Activated CD8-positive, alpha-beta memory T cell treated with anti-CD3 and anti-CD28 coated beads for 48 hours (primary cell): ENCODE results near the gene VEPH1.

Experiments used
- DNase-seq, 3 experiments: peaks; one replicate each; pipeline ENCODE4 v3.0.0-alpha.2; 2020; ENCODE audit warnings: low read depth in 2 of 3, low spot score in 2 of 3

Gene VEPH1

DNA sequence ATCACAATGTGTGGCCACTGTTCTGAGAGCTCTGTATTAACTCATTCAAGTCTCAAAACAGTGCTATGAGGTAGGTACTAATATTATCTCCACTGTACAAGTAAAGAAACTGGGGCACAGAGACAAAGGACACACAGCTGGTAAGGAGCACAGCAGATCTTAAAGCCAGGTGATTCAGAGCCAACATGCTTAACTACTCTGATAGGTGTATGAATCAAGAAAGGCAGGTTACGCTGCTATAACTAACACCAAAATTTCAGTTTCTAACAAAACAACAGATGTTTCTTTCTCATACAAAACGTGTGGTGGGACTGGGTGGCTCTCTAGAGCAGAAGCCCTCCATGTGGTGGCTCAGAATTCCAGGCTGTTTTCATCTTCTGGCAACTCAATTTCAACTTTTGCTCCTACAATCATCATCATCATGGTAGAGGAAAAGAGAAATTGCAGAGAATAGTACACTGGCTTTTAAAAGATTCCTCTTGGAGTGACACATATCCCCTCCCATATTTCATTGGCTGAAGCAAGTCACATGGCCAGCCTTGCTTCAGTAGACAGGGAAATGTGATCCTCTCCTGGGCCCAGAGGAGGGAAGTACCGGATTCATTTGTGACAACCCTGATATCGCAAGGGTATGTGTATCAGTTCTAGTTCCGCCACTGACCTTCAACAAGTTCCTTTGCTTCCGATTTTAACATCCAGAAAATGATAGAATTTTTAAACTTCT is 192.7 kb downstream of the VEPH1 start:
- no peak for DNase-seq

- no peak for DNase-seq
These were observed 196.7 kb downstream of the VEPH1 start for GRCh38 chr3:157306502-157306901.

GRCh38 chr3:157305392-157305791 is 197.8 kb downstream of the VEPH1 start:
- no peak for DNase-seq

DNA sequence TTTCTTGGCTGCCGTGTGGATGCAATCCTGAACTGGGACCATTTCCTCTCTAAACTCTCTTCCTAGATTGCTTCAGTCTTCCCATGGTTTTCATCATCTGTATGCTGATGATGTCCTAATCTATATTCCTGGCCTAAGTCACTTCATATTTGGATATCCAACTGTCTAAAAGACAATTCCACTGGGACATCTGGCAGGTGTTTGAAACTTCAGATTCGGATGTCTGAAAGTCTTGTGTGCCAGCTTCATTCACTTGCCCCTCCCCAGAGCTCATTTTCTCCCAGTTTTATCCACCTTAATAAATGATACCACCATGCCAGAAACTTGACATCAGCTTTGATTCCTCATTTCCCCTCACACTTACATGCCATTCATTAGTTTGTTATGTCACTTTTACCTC is 201.5 kb downstream of the VEPH1 start:
- no peak for DNase-seq

- no peak for DNase-seq
These were observed 202.1 kb downstream of the VEPH1 start for GRCh38 chr3:157300981-157301663.

DNA sequence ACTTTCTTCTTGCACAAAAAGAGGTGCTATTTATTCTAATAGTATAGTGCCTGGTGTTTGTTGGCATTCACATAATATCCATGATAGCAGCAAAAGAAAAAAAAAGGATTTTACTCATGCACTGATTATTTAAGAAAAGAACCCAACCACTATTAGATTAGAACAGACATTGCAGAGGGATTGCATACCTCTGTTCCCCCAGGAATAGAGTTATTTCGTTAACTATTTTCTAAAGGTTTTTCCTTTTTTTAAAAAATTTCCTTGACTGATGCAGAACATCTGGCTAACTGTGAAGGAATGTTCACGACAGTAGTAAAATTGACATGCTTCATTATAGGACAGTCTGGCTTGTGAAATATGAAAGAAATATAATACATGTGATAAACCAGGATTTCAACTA is 203.1 kb downstream of the VEPH1 start:
- DNase-seq: no peak

DNA sequence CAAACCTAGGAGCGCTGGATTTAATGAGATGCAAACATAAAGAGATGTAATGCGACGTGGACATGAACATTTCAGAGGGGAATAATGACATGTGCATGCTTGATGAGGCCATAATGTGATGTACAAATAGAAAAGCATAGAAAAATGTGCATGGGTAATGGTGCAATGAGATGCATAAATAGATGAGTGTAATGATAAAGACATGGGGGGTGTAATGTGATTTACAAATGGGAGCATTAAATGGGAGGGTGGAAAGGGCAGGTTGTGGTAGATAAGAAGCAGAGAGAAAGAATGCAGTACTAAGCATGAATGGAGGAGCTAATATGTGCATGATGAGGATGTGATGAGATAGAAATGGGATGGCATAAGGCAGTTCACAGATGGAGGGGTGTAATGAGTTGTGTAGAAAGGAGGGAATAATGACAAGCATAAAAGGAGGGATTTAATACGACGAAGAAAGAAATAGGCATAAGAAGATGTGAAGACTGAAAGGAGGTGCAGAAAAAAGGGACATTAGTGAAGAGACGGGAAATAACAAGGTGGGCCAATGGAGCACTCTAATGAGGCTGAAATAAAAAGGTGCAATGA is 205.8 kb downstream of the VEPH1 start:
- no peak for DNase-seq

- no peak for DNase-seq
These were observed 208.3 kb downstream of the VEPH1 start for GRCh38 chr3:157294953-157295352.

DNA sequence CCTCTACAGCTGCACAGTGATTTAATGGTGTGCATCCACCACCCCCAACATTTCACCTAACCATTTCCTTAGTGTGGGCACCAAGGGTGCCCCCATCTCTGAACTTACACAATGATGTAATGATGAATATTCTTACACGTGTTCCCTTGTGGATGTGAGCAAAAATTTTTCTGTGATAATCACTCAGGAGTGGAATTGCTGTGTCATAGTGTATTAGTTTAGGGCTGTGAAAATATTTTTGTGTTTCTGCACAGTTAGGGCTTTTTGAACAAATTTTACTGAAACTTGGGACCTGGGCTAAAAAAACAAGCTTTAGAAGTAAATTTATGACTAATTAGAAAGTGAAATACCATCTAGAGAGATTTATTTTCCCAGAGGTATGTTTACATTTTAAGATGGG is 208.7 kb downstream of the VEPH1 start:
- DNase-seq: no peak

GRCh38 chr3:157290766-157291165 is 212.4 kb downstream of the VEPH1 start:
- no peak for DNase-seq

DNA sequence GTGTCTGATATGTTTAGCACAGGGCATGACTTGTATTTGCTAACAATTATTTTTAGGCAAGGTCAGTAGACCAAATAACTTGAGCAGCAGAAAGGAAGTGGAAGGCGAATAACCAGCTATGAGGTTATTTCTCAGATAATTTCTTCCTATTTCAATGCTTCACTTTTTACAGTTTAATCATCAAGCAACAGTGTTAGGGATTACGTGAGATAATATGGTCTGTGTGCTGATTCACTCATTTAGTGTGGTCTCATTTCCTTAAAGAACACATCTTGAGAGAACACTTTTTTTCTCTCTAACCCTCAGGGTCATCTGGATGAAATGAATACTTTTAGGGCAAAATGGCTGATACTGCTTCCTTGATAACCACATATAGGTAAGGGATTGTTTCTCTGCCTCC is 217.2 kb downstream of the VEPH1 start:
- DNase-seq: no peak

DNA sequence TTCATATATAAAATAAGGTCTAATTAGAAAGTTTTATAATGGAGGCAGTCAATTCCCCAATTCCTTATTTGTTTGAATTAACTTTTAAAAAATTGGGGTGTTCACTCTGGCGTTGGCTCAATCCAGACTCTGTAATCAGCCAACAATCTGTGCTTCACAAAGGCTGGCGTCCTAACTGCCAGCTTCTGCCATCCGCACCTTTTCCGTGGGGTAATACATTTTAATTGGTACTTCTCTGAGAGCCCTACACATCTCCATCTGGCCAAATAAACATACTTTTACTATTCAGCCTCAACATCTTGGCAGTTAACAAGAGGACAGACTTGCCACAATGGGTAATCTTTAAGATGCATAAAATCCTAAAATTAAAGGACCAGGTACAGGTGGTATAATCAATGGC is 218.1 kb downstream of the VEPH1 start:
- no peak for DNase-seq

- DNase-seq: no peak
These were observed 218.5 kb downstream of the VEPH1 start for GRCh38 chr3:157284688-157285087.

GRCh38 chr3:157282261-157283191 is 220.7 kb downstream of the VEPH1 start:
- no peak for DNase-seq

DNA sequence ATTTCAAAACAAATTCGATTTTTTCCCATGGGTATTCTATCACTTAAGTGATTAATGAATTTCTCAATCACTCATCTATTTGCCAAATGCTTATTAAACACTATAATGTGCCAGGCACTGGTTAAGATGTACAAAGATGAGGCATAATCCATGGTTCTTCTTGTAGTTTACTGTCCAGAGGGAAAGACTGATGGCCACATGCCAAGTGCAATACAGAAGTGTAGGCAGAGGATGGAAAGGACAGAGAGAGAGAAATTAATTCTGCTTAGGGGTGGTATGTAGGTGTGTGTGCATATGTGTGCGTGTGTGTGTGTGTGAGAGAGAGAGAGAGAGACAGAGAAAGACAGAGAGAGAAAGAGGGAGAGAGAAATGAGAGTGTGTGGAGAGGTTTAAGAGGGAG is 222.4 kb downstream of the VEPH1 start:
- DNase-seq: no peak

DNA sequence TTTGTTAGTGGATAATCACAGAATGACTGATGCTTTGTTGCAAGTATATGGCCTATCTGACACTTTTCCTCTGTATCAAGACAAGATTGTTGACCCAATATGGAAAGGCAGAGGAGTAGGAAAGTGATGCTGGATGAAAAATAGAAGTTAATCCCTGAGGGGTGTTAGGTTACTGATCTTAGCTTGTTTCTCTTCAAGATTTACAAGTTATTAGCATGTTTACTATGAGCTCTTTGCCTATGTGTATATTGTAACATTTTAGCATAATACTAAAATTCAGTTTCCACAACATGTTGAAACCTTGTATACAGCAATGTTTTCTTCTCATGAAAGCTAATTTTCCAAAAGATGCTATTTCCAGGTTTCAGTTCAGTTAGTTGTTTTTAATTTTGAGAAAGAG is 222.9 kb downstream of the VEPH1 start:
- no peak for DNase-seq

GRCh38 chr3:157279237-157279636 is 224.0 kb downstream of the VEPH1 start:
- no peak for DNase-seq

DNA sequence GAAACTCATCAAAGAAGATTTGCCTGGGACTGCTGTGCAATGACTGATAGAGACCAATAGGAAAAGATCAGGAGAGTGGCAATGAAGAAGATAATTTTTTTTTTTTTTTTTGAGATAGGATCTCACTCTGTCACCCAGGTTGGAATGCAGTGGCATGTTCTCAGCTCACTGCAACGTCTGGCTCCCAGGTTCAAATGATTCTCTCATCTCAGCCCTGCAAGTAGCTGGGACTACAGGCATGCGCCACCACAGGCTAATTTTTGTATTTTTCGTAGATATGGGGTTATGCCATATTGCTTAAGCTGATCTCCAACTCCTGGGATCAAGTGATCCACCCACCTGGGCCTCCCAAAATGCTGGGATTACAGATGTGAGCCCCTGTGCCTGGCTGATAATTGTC is 226.4 kb downstream of the VEPH1 start:
- DNase-seq: no peak

DNA sequence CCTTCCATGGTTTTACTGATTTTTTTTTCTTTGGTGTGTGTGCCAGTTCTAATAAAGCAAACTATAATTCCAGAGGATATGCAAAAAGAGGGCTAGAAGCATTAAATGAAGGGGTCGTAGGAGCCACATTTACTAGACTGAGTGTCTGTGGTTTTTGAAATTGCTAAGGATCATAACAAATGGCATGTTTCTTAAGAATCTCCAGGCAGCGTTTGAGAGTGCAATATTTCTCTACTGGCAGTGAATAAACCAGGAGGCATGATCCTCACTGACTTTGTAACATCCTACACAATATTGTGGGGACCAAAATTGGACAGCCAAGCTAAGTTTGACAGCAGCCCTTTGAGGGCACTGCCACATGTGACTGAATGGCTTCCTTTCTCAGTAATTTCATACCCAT is 227.4 kb downstream of the VEPH1 start:
- no peak for DNase-seq

DNA sequence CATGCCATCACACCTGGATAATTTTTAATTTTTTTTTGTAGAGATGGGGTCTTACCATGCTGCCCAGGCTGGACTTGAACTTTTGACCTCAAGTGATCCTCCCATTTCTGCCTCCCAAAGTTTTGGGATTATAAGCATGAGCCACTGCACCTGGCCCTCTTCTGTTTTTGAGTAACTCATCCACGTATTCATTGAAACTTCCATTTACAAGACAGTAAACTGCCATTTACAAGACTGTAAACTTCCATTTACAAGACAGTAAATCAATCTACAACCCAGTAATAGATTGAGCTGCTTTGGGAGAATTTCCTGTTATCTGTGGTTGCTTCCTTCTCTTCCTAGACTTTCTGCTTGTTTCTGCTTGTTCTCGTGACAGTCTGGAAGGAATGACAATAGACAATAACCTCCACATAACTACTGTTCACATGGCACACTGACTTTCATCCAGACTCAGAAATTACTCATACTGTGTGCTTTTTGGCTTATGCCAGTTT is 228.5 kb downstream of the VEPH1 start:
- no peak for DNase-seq

DNA sequence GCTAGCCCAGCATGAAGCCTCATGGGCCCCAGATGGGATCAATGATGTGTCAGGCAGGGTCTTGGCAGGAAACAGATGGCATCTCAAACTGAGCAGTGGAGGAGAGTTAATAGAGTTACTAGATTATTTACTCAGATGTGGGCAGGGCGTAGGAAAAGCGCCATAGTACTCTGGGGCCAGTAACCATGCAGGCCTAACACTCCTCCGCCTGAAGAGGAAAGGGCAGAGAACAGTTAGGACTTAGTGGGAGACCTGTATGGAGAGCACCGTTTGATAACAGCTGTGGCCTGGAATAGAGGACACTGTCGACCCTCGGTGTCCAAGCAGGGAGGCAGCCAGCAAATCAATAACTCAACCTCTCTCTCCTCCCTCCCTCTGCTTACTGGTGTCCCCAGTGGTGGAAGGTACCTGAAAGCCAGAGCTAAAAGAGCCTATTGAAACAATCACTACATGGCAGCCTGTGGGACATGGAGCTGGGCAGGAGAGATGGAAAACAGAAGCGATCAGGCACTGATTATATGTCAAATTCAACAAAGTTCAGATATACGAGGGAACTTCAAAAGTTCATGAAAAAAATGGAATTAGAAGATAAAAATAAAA is 231.8 kb downstream of the VEPH1 start:
- no peak for DNase-seq
